ENCODE measurements around the gene OSBPL2. TPM values are rescaled to one million over a fixed set of nuclear protein-coding genes. Genes with fewer than 3 reads are reported as not detected.

The OSBPL2 gene
- total RNA-seq, 1 donor from 2014 or later = 37.9 TPM

DNA sequence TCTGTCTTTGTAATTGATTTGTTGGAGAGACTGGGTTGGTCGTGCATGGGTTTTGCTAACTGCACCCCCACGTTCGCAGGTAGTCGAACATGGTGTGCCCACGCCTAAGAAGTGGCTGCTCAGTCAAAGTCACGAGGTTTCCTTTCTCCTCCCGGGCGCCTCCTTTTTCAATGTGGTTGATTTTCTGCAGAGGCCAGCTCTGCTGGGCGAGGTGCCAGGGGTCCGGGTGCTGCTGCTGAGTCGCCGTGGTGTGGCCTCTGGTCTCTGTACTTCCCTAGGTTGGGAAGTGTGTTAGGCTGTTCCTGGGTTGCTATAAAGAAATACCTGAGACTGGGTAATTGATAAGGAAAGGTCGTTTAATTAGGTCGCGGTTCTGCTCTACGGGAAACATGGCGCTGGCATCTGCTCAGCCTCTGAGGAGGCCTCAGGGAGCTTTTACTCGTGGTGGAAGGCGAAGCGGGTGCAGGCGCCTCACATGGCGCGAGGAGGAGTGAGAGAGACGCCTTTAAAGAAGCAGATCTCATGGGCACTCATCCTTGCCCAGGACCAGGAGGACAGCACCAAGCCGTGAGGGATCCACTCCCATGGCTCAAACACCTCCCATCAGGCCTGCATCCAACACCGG, 14.1 kb downstream of the OSBPL2 start:
- intact Hi-C loops (cut with micrococcal nuclease) = no loop called here

DNA sequence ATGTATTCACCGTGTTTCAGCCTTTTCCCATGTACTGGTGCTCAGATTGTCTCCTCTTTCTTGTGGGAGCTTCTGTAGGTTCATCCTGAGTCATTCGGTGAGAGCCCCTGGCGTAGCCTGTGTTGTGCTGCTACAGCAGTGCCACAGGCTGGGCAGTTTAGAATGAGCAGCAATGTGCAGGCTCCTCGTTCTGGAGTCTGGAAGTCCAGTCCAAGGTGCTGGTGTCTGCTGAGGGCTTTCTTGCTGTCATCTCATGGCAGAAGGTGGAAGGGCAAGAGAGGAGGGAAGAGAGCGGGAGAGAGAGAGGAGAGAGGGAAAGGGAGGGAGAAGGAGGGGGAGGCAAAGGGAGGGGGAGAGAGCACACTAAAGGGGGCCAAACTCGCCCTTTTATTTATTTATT, 15.1 kb downstream of the OSBPL2 start:
- intact Hi-C loops (cut with micrococcal nuclease) = no loop called here

DNA sequence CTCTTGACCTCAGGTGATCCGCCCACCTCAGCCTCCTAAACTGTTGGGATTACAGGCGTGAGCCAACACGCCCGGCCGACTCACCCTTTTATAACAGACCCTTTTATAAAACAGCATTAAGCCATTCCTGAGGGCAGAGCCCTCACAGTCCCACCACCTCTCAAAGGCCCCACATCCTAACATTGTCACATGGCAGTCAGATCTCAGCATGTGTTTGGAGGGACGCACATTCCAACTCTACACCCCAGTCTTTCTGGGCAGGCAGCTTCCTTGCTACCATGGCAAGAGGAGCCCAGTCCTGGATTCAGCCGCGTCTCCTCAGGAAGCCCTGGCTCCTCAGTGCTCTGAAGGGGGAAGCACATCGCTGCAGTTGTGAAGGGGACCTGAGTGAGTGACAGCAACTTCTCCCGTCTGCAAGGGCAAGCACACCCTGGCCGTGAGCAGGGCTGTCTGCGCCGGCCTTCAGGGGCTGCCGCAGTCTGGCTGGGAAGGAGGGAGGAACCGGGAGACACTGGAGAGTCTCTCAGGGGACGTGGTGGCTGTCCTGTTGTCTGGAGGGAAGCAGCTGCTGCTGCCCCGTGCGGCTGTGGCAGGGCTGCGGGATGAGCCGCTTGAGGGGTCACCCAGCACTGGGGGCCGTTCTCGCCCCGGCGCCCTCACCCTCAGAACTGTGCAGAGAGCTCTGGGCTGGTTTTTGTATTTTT, 15.9 kb downstream of the OSBPL2 start:
- intact Hi-C loops (cut with micrococcal nuclease) = no loop called here

DNA sequence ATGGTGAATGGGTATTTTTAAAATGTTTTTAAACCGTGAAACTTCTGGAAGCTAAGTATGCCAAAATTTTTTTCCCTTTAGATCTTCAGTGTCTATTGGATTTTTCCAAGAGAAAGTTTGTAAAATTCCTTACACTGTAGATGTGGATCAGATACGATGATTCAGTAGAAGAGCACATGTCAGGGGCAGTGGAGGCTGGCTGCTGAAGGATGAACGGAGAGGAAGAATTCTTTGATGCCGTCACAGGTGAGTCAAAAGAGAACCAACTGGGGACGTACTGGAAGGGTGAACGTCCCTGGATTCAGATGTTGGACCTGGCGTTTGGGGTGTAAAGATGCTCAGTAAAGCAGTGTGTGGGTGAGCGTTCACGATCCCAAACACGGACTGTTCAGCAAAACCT, 17.7 kb downstream of the OSBPL2 start:
- intact Hi-C loops (cut with micrococcal nuclease) = no loop called here

DNA sequence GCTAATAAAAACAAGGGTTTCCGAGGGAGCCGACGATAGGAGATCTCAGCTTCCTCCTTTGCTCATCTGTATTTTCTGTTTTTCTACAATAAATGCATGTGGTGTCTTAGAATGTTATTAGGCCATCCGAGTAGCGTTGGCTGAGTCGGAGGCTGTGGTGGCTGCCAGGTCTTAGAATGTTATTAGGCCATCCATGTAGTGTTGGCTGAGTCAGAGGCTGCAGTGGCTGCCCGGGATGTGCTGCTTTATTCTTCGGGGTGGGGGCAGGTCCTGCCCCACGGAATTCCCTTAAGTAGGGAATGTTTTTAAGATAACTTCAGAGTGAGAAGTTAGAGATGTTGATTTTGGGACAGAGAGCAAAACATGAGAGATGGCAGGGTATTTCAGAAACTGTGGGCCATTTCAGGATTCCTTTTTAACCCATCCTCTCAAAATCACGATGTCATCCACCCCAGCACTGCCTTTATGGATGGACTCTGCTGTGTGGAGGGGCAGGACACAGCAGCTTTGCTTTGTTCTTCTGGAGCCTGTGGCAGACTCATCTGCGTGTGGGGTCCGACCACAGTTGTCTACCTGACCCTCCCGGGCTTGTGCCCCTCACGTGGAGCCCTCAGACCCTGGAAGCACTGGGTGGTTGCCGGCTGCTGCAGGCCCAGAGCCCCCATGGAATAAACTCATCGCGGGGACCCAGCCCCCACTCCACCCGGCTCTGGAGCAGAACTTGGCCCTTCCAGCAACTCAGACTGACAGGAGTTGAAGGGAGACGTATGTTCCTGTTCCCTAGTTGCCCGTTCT, 20.4 kb downstream of the OSBPL2 start:
- intact Hi-C loops (cut with micrococcal nuclease) = no loop called here

DNA sequence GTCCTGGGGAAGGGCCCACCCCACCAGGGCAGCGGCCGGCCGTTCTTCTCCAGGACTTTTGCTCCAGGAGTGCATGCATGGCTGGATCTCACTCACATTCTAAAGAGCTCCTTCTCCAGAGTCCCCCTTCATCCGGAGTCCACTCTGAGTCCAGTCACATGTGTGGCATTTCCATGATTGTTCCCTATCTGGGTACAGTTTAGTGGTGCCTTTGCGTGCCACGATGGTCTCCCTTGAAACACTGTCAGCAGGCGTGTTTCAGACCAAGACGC, 20.9 kb downstream of the OSBPL2 start:
- intact Hi-C loops (cut with micrococcal nuclease) = no loop called here

DNA sequence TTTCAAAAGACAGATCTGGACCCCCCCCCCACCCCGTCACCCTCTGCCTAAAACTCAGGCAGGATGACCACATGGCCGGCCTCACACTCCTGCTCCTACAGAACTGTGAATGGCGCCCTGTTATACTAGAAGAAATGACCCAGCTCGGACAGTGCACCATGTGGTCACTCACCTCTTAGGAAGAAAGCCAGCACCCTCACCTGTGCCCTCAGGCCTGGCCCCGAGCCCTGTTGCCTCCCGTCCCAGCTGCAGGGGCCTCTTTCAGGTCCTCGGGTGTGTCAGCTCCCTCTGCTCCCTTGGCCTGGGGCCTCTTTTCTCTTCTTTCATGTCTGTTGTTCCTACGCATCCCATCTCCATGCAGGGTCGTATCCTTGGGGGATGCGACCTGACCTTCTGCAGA, 23.7 kb downstream of the OSBPL2 start:
- intact Hi-C loops (cut with micrococcal nuclease) = no loop called here

DNA sequence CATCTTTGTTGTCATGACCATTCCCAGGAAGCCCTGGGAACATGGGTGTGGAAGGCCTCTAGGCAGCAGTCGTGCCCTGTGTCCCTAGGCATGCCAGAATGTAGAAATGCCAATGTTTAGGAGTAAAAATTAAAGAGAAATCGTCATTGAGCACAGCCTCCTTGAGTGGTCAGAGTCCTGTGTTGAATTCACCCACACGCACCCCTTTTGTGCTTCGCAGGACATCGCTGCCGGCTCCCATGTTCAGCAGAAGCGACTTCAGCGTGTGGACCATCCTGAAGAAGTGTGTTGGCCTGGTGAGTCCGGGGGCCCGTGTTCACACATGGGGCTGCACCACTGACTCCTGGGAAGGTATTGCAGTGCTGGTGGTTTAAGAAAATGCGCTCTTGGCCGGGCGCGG, 25.1 kb downstream of the OSBPL2 start:
- intact Hi-C loops (cut with micrococcal nuclease) = no loop called here

DNA sequence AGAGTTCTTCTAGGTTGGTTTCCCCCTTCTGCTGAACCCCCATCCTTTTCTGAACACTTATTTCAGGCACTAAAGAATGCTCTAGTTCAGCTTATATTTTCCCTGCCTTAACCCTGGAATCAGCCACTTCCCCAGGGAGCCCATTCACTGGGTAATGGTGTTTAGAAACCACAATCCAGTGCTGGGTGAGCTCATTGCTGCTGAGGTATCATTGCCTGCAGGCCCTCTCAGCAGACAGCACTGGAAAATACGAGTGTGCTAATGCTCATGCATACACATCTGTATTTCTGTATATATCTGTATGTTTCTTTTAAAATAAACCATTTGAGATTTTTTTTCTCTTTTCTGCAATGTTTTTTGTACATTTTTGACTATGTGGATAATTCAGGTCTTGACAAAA, 27.0 kb downstream of the OSBPL2 start:
- intact Hi-C loops (cut with micrococcal nuclease) = no loop called here

DNA sequence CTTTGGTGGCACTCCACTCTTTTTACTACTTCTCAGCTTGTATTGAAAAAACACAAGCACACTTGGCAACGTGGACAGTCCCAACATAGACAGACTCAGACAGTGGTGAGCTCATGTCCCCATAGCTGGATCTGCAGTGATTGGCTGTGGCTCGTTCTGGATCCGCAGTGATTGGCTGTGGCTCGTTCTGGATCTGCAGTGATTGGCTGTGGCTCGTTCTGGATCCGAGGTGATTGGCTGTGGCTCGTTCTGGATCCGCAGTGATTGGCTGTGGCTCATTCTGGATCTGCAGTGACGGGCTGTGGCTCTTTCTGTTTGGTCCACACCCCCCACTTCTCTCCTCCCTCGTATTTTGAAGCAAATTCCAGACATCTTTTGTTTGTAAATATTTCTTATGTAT, 28.0 kb downstream of the OSBPL2 start:
- intact Hi-C loops (cut with micrococcal nuclease) = no loop called here

DNA sequence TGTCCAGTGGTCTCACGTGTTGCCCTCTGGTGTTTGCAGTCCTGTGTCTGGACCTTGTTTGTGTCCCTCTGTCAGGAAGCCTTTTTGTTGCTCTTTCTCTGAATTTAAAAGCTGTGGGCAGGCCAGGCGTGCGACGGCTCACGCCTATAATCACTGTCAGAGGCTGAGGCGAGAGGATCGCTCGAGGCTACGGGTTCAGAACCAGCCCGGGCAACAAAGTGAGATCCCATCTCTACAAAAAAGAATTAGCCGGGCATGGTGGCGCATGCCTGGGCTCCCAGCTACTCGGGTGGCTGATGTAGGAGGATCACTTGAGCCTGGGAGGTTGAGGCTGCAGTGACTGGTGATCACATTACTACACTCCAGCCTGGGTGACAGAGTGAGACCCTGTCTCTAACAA, 28.5 kb downstream of the OSBPL2 start:
- intact Hi-C loops (cut with micrococcal nuclease) = no loop called here

DNA sequence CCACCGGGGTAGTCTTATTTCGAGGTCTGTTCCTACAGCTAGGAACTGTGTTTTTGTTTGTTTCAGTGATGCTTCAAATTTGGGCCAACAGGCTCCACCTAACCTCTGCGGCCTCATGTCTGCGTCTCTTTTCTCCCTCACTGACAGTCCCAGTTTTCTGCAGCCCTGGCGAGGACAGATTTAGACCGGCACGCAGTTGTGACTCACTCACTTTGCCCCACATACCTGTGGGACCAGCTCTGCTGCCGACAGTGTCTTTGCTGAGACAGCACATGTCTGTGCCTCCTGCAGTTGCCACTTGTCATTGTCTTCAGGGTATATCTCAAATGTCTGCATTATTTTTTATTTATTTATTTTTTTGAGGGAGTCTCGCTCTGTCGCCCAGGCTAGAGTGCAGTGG, 29.2 kb downstream of the OSBPL2 start:
- intact Hi-C loops (cut with micrococcal nuclease) = no loop called here

DNA sequence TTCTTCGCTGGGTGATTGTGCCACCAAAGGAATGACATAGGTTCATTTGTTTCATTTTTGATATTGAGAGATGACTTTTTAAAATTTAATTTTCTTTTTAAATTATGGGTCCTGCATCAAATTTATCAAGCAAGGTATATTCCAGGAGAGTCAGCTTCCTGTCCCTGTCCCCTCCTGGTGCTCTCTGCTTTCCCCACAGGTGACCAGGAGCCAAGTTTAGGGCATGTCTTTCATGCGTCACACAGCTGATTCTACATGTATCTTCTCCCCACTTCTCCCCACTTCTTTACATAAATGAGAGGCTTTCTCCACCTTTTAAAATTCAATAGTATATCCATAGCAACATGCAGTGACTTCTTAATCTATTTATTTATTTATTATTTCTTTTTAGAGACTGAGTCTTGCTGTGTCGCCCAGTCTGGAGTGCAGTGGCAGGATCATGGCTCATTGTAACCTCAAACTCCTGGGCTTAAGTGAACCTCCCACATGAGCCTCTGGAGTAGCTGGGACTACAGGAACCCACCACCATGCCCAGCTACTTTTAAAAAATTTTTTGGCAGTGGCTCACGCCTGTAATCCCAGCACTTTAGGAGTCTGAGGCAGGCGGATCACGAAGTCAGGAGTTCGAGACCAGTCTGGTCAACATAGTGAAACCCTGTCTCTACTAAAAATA, 30.0 kb downstream of the OSBPL2 start:
- intact Hi-C loops (cut with micrococcal nuclease) = no loop called here

DNA sequence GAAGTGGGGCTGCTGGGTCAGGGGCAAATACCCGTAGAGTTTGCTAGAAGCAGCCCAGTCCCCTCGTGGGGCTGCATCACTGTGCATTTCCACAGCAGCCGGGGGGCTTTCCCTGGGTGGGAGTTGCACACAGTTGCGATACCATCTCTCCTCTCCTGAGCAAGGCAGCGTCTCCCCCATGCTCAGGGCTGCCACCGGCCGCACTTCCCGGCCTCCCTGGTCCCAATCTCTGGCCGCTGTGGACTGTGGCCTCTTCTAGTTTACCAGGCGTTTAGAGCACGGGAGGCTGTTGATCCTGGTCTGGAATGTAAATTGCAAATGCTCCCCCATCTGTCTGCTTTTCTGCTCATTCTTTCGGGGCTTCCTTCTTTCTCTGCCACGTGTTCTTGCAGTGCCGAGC, 31.1 kb downstream of the OSBPL2 start:
- intact Hi-C loops (cut with micrococcal nuclease) = no loop called here

DNA sequence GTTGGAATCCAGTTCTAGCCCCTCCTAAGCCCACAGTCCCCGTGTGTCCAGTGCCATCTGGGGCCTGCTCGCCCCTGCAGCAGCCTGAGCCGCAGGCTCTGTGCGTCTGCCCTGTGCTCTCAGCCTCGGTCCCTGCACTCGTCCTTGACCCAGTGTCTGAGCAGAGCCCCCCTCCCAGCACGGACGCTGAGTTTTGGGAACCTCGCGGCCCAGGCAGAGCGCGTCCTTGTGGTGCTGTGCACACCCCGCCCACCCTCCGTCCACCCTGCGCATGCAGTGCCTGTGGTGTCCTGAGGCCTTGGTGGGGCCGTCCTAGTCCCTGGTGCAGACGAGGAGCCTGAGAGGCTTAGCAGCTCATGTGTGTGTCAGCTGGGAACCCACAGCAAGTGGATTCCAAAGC, 31.6 kb downstream of the OSBPL2 start:
- intact Hi-C loops (cut with micrococcal nuclease) = no loop called here

DNA sequence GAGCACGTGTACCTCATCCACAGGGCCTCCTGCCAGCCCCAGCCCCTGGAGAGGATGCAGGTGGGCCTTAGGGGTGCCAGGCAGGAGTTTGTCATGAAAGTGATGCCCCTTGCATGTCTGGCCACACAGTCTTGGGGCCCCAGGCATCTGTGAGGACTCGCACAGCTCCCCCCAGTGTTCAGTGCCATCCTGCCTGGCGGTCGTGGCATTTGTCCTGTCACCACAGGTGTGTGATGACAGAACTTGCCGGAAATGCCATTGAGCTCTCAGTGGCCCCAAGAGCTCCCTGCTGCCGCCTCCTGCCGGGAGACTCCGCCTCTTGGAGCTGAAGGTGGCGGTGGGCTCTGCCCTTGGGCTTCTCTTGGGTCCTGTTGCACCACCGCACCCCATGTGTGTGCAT, 33.9 kb downstream of the OSBPL2 start:
- intact Hi-C loops (cut with micrococcal nuclease) = no loop called here

DNA sequence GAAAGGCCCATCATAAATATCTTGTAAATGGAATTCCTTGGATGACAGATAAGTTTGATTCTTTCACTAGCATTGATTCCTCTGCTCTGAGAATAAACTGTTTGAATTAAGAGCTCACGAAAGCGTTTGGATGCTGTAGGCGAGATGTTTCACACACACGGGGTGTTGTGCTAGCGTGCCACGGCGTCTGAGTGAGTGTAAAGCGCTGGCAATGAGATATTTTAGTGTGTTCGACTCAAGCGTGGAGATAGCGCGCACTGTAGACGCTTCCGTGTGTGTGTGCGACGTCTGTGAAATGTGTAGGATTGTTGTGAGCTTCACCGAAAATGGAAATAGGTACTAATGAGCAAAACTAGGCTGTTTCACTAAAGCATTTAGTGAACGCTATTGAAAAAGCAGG, 35.1 kb downstream of the OSBPL2 start:
- intact Hi-C loops (cut with micrococcal nuclease) = no loop called here

DNA sequence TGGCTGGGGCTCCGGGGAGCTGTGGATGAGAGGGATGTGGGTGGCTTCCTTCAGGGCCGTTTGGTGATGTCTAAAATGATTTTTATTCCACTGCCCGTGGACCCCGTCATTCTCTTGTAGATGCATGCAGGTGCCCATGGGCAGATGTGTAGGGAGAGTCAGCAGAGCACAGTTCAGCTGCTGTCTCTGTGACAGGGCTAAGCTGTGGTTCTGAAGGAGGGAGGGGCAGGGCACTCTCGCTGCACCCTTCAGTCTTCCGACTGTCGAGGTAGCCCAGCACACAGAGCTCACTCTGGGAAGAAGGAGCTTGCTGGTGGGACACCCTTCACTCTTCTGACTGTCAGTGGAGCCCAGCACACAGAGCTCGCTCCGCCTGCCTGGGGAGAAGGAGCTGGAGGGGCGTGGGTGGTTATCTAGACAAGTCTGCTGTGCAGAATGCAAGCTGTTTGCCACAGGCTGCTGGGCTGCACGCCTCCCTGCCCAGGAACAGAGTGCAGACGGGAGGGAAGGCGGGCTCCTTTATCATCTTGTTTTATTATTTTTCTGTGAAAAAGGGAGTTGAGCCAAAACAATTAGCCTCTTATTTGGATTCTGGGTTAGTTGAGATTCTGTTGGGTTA, 36.1 kb downstream of the OSBPL2 start:
- intact Hi-C loops (cut with micrococcal nuclease) = no loop called here

DNA sequence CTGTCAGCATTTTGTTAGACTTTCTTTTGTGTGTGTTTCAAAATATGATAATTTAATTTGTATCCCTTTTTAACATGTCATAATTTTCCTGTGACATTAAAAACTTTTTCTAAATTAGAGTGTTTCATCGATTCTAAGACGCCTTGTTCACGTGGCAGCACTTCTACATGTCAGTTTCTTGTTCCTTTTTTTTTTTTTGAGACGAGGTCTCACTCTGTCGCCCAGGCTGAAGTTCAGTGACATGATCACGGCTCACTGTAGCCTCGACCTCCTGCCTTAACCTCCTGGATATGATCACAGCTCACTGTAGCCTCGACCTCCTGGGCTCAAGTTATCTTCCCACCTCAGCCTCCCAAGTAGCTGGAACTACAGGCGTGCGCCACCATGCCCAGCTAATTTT, 36.9 kb downstream of the OSBPL2 start:
- intact Hi-C loops (cut with micrococcal nuclease) = no loop called here

DNA sequence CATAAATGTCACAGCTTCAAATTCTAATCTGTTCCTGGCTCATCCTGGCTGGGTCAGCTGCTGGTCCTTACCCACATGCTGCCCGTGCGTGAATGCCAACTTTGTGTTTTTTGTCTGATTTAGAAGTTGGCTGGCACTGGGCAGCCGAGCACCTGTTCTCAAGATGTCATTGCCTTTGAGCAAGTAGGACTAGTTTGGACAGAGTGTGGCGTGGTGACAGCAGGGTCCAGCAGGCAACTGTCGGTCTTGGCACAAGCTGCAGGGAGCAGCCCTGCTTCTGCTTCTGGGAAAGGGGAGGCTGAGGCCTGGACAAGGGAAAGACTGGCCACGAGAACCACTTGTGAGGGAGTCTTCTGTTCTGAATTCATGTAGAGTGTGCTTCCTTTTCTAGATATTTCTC, 38.1 kb downstream of the OSBPL2 start:
- intact Hi-C loops (cut with micrococcal nuclease) = no loop called here

DNA sequence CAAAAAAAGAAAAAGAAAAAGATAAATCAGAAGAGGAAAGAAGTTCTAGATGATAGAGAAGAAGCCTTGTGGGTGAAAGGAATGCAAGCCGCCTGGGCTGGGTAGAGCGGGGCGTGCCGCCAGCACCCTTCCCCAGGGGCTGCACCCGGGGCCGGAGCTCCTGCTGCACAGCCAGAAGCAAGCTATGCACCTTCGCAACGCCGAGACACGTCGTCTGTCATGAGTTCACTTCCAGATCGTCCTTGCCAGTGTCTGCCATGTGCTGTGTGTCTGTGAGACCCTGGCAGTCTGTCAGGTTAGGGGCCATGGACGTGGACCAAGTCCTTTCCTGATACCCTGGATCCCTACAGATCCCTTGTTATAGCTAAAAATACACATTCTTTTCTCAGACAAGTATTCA, 38.9 kb downstream of the OSBPL2 start:
- intact Hi-C loops (cut with micrococcal nuclease) = no loop called here

DNA sequence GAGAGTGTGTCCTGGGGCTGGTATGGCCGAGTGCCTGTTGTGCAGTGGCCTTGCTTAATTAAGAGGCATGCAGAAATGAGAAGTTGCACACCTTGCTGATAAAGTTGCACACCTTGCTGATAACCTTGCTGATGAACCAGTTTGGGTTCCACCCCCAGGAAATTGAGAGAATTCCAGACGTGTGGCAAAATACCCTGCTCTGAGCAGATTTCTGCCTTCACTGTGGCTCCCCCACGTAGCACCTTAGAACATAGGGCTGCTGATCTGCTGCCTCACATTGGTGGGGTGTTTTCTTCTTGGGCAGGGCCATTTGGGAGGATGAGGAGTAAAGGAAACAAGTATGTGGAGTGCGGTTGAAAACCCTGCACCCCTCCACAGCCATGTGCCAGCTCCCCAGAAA, 42.0 kb downstream of the OSBPL2 start:
- intact Hi-C loops (cut with micrococcal nuclease) = no loop called here
